ENCODE measurements around the gene BCL6B. TPM values are rescaled to one million over a fixed set of nuclear protein-coding genes. Genes with fewer than 3 reads are reported as not detected.
"Not testable (repeated sequence)": the region's sequence is repeated elsewhere in the genome, so short reads cannot be mapped to it uniquely, and the experiment has no call there.

Gene BCL6B, protein sequence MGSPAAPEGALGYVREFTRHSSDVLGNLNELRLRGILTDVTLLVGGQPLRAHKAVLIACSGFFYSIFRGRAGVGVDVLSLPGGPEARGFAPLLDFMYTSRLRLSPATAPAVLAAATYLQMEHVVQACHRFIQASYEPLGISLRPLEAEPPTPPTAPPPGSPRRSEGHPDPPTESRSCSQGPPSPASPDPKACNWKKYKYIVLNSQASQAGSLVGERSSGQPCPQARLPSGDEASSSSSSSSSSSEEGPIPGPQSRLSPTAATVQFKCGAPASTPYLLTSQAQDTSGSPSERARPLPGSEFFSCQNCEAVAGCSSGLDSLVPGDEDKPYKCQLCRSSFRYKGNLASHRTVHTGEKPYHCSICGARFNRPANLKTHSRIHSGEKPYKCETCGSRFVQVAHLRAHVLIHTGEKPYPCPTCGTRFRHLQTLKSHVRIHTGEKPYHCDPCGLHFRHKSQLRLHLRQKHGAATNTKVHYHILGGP
- 1 to 10 TPM; 1.4 to 2.0 TPM for total RNA-seq

DNA sequence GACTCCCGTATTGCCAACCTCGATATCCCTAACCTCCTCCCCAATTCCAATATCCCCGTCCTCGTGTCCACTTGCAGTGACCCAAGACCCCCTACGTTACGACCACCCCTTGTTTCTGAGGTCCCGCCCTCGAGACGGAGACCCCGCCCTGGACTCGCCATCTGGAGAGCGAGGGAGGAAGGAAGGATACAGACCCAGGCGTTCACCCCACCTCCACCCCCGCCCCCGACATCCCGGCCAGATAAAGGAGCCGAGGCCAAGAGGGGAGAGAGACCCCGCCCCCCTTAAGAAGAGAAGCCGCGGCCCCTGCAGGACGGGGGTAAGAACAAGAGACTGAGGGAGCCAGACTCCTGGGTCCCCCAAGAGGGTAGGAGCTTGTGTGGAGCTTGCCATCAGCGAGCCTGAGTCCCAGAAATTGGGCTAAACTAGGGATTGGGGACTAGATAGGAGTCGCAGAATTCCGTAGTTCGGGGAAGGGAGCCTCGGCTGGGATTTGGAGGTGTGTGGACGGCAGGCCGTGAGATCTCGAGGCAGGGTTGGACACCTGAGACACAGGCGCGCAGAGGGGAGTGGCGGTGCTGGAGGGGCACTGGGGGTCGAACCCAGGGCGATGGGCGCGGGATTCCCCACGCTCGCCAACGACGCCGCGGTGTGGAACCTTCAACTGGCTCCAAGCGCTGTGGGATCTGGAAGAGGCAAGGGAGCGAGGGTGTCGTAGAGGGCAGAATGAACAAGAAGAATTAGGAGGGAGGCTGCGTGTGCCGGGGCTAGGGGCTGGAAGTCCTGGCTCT, at the start of gene BCL6B:
Gene BCL6B (plus strand): TSS at position 270 of the 791 bp plus-strand sequence. CDS start 622 bp downstream, outside the sequence.
- ATAC-seq (replicated peaks in 1 of 2) (no peak), DNase-seq (no peak)
- Mint-ChIP-seq H3K27me3 (ENCODE audit: low read depth) (no peaks in the 10 kb centered on the region), H3K9me3 (no peaks in the 10 kb centered on the region), H3K36me3 (ENCODE audit: insufficient read depth in 2 of 2) (no peaks in the 10 kb centered on the region), H3K27ac (peak within 1 kb of the TSS; percentile 55), H3K4me3 (peak within 1 kb of the TSS; percentile 76 to 83), H3K4me1 (ENCODE audit: low read depth) (peaks cover 48% of the 10 kb centered on the region)

DNA sequence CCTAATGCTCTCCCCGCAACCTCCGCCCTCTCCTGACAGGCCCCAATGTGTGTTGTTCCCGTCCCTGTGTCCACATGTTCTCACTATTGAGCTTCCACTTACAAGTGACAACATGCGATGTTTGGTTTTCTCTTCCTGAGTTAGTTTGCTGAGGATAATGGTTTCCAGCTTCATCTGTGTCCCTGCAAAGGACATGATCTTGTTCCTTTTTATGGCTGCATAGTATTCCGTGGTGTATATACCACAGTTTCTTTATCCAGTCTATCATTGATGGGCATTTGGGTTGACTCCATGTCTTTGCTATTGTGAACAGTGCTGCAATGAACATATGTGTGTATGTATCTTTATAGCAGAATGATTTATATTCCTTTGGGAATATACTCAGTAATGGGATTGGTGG, 43.4 kb upstream of the BCL6B start:
- not testable (repeated sequence) for H3K9me3 Mint-ChIP-seq; DNase-seq; H3K4me1 Mint-ChIP-seq (ENCODE audit: low read depth); H3K27me3 Mint-ChIP-seq (ENCODE audit: low read depth); H3K36me3 Mint-ChIP-seq (ENCODE audit: insufficient read depth in 2 of 2); H3K27ac Mint-ChIP-seq; ATAC-seq (replicated peaks in 1 of 2); H3K4me3 Mint-ChIP-seq

DNA sequence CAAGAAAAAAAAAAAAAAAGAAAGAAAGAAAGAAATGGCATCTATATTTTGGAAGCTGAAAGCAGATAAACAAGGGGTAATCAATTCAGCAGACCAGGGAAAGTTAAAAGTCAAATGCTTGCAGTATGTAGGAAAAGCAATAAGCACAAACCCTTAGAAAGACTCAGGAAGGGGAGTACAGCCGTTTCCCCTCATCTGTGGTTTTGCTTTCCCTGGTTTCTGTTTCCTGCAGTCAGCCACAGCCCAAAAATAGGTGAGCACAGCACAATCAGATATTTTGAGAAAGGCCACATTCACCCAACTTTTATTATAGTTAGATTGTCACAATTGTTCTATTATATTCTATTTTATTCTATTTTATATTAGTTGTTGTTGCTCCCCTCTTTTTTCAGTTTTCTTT, 41.4 kb upstream of the BCL6B start:
- Mint-ChIP-seq H3K4me1 (ENCODE audit: low read depth) (peaks cover 5% of the 10 kb centered on the region), H3K27ac (no peak overlapping the region), H3K27me3 (ENCODE audit: low read depth) (no peaks in the 10 kb centered on the region), H3K4me3 (no peak overlapping the region), H3K36me3 (ENCODE audit: insufficient read depth in 2 of 2) (no peaks in the 10 kb centered on the region), H3K9me3 (no peaks in the 10 kb centered on the region)
- DNase-seq (no peak), ATAC-seq (replicated peaks in 1 of 2) (no peak)

DNA sequence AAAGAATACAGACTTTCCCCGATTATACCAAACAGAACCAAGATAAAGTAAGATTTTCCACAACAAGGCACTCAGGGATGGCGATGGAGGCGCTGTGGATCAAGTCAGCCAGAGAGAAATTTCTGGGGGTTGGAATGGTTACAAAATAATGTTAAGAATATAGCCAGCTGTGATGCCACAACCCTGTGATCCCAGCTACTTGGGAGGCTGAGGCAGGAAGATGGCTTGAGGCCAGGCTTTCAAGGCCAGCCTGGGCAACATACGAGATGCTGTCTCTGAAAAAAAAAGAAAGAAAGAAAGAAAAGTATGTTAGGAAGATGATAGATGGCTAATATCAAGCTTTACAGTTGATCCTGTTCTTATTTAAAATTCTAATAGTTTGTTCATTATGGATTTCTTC, 37.6 kb upstream of the BCL6B start:
- Mint-ChIP-seq H3K27ac (peak overlapping the region; percentile 10), H3K27me3 (ENCODE audit: low read depth) (no peaks in the 10 kb centered on the region), H3K4me3 (no peak overlapping the region), H3K4me1 (ENCODE audit: low read depth) (peaks cover 5% of the 10 kb centered on the region), H3K36me3 (ENCODE audit: insufficient read depth in 2 of 2) (no peaks in the 10 kb centered on the region), H3K9me3 (no peaks in the 10 kb centered on the region)
- ATAC-seq (replicated peaks in 1 of 2) (no peak), DNase-seq (no peak)

DNA sequence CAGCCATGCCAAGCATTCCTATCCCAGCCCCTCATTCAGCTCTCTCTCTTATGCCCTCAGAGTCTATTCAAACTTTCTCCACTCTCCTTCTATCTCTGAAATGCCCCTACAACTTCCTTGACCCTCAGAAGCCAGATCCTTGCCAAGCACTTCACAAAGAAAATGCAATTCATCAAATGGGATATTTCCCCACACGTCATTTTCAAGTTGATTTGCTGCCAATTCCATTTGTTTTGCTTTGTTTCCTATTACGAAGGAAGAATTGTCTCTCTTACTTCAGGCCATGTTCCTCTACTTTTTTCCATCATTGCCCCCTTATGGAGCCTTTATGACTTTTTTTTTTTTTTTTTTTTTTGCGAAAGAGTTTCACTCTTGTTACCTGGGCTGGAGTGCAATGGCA, 36.2 kb upstream of the BCL6B start:
- H3K4me3 Mint-ChIP-seq: no peak overlapping the region
- no peak for ATAC-seq (replicated peaks in 1 of 2)
- H3K27me3 Mint-ChIP-seq (ENCODE audit: low read depth): no peaks in the 10 kb centered on the region
- no peaks in the 10 kb centered on the region for H3K36me3 Mint-ChIP-seq (ENCODE audit: insufficient read depth in 2 of 2)
- no peak for DNase-seq
- H3K4me1 Mint-ChIP-seq (ENCODE audit: low read depth): no peaks in the 10 kb centered on the region
- H3K27ac Mint-ChIP-seq: no peak overlapping the region
- no peaks in the 10 kb centered on the region for H3K9me3 Mint-ChIP-seq

DNA sequence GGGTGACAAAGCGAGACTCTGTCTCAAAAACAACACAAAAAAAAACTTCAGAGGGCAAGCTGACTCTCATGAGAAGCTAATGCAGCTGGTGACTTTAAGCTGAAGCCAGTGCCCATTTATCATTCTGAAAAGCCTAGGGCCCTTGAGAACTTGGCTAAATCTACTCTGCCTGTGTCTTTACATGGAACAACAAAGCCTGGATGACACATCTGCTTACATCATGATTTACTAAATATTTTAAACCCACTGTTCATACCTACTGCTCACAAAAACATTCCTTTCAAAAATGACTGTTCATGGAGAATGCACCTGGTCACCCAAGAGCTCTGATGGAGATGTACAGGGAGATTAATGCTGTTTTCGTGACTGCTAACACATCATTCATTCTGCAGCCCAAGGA, 33.1 kb upstream of the BCL6B start:
- Mint-ChIP-seq H3K36me3 (ENCODE audit: insufficient read depth in 2 of 2) (no peaks in the 10 kb centered on the region), H3K4me3 (no peak overlapping the region), H3K9me3 (no peaks in the 10 kb centered on the region), H3K27ac (no peak overlapping the region), H3K4me1 (ENCODE audit: low read depth) (no peaks in the 10 kb centered on the region), H3K27me3 (ENCODE audit: low read depth) (no peaks in the 10 kb centered on the region)
- no peak for ATAC-seq (replicated peaks in 1 of 2)
- DNase-seq: no peak

DNA sequence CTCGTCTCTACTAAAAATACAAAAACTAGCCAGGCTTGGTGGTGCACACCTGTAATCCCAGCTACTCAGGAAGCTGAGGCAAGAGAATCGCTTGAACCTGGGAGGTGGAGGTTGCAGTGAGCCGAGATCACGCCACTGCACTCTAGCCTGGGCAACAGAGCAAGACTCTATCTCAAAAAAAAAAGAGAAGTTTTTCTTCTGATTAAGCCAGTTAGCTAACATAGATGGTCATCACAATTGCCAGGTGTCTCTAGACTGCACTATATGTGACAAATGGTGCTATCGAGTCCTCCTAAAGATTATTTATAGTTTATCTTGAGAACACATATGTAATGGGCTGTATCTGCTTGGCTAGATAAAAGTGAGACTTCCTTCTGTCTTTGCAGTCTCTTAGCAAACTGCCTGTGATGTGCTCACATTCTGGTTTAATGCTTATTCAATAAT, 29.2 kb upstream of the BCL6B start:
- not testable (repeated sequence) for H3K9me3 Mint-ChIP-seq; H3K4me3 Mint-ChIP-seq; H3K36me3 Mint-ChIP-seq (ENCODE audit: insufficient read depth in 2 of 2); H3K27ac Mint-ChIP-seq; H3K27me3 Mint-ChIP-seq (ENCODE audit: low read depth); DNase-seq; H3K4me1 Mint-ChIP-seq (ENCODE audit: low read depth); ATAC-seq (replicated peaks in 1 of 2)

DNA sequence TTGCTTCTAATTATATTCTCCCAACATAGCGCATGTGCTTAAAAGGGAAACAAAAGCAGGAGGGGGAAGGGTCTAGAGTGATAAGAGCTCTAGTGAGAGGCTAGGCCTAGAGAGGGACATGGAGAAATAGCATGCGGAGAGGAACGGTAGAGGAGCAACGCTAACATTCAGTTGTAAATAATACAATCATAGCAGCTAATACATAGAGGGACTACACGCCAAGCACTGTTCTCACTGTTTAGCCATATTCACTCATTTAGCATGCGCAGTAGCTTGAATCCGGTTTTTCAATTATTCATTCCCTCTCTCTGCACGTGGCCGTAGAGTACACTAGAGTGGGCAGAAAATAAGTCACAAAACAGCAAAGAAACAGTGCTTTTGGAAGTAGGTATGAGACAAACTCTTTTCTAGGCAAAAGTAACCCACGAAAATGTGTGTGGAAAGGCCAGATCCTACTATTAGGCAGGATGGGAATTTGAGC, 28.7 kb upstream of the BCL6B start:
- peaks cover 6 to 8% of the 10 kb centered on the region in 2 donors for H3K36me3 Mint-ChIP-seq (ENCODE audit: insufficient read depth in 2 of 2)
- ATAC-seq (replicated peaks in 1 of 2) (no peak), DNase-seq (no peak)
- no peak overlapping the region for H3K27ac Mint-ChIP-seq
- H3K27me3 Mint-ChIP-seq (ENCODE audit: low read depth): no peaks in the 10 kb centered on the region
- no peak overlapping the region for H3K4me3 Mint-ChIP-seq
- H3K4me1 Mint-ChIP-seq (ENCODE audit: low read depth): peaks cover 5% of the 10 kb centered on the region
- no peaks in the 10 kb centered on the region for H3K9me3 Mint-ChIP-seq

DNA sequence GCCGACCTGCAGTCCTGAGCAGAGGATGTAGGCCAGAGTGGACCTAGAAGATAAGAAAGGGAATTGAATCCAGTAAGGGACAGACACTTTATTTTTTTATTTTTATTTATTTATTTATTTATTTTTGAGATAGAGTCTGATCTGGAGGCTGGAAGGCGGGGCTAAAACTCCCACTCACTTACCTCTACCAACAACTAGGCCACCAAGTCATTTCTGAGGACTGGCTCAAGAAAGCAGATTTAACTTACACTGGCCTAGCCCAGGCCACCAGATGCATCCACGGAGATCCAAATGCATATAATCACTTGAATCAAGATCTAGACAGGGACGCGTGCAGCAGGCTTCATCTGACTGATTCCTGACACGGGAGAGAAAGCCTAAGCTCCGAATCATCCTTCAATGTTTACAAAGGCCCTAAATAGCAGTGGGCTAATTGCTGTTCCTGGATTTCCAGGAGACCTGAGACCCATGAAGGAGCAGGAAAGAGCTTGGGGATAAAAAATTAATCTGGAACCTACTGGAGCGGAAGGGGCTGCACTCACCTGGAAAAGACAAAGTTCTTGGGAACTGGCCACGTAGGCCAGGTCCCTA, 28.1 kb upstream of the BCL6B start:
- Mint-ChIP-seq H3K27ac (no peak overlapping the region), H3K4me1 (ENCODE audit: low read depth) (peaks cover 5% of the 10 kb centered on the region), H3K9me3 (no peaks in the 10 kb centered on the region), H3K27me3 (ENCODE audit: low read depth) (no peaks in the 10 kb centered on the region), H3K4me3 (no peak overlapping the region), H3K36me3 (ENCODE audit: insufficient read depth in 2 of 2) (peaks cover 6 to 8% of the 10 kb centered on the region in 2 donors)
- ATAC-seq (replicated peaks in 1 of 2): no peak
- no peak for DNase-seq

DNA sequence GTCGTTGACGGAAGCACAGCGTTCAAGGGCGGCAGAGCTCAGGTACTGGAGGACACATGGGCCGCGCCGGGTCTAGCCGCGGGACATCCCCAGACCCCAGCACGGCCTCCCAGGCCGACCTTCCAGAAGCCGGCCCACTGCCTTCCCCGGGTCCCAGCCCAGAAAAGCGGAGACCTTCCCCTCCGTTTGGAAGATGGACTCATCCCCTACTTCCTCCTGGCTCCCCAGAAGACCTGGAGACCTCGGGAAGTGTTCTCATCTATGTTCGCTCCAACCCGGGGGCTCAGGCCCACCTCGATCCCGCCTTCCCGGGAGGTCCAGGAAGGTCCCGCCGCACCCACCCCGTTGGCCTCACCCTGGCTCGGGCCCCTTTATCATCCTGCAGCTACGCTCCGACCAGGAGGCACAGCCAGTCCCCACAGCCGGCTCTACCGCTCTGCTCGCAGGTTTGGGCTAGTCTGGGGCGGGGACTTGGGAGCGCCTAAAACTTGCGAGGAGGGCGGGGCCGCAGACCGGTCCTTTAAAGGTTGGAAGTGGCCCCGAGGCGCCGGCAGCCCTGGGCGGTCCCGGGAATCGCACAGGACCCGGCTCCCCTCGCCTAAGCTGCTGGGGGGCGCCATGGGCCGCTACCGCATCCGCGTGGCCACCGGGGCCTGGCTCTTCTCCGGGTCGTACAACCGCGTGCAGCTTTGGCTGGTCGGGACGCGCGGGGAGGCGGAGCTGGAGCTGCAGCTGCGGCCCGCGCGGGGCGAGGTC, 27.2 kb upstream of the BCL6B start, which contains the start of gene ALOX12:
Gene ALOX12 (plus strand): TSS at position 550 of the 756 bp plus-strand sequence. CDS start 69 bp downstream, at position 619.
- Mint-ChIP-seq H3K27ac (no peak within 1 kb of the TSS), H3K4me3 (no peak within 1 kb of the TSS), H3K36me3 (ENCODE audit: insufficient read depth in 2 of 2) (peaks cover 6 to 8% of the 10 kb centered on the region in 2 donors), H3K27me3 (ENCODE audit: low read depth) (no peaks in the 10 kb centered on the region), H3K4me1 (ENCODE audit: low read depth) (peaks cover 5% of the 10 kb centered on the region), H3K9me3 (no peaks in the 10 kb centered on the region)
- no peak for DNase-seq
- no peak for ATAC-seq (replicated peaks in 1 of 2)

DNA sequence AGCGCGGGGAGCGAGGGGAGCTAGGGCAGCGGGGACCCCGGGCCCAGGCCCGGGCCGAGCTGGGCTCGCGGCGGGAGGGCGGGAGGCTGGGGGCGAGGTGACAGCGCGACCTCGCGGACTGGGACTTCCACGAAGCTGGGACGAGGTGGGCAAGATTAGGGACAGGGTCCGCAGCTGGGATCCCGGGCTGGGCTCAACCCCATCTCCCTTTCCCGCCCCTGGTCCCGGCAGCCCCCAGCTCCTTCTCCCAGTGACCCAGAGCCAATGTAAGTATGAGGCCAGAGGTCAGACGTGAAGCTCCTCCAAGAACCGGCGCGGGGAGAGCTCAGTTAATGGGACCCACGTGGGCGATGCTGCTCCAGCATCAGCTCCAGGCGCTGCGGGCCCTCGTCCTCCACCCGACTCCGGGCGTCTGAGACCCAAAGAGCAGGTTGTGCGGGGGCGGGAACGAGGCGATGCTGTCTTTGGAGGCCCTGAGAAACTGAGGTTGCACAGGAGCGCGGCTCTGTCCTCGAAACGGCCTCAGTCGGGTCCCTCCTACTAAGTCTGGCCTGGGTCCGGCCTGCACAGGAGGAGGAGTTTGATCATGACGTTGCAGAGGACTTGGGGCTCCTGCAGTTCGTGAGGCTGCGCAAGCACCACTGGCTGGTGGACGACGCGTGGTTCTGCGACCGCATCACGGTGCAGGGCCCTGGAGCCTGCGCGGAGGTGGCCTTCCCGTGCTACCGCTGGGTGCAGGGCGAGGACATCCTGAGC, 26.4 kb upstream of the BCL6B start:
- DNase-seq (no peak), ATAC-seq (replicated peaks in 1 of 2) (no peak)
- H3K4me3 Mint-ChIP-seq: no peak overlapping the region
- no peaks in the 10 kb centered on the region for H3K9me3 Mint-ChIP-seq
- no peaks in the 10 kb centered on the region for H3K27me3 Mint-ChIP-seq (ENCODE audit: low read depth)
- H3K4me1 Mint-ChIP-seq (ENCODE audit: low read depth): peaks cover 5% of the 10 kb centered on the region
- H3K36me3 Mint-ChIP-seq (ENCODE audit: insufficient read depth in 2 of 2): peaks cover 6 to 11% of the 10 kb centered on the region in 2 donors
- H3K27ac Mint-ChIP-seq: no peak overlapping the region

DNA sequence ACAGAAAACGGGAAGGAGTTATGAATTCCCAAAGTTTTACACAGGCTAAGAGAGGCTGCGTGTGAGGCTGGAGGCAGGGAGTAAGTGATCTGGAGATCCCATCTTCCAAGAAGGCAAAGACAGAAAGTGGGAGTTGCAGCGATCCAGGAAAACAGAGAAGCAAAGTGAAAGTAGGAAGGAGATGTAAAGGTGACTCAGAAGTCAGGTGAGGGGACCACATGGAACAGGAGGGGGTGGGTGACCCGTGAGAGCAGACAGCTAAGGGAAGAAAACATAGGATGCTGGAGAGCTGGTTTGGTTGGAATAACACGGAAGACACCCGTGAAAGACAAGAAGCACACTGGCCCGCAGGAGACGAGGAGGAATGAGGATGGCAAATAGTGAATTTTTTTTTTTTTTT, 25.7 kb upstream of the BCL6B start:
- ATAC-seq (replicated peaks in 1 of 2) (no peak), DNase-seq (no peak)
- Mint-ChIP-seq H3K4me3 (no peak overlapping the region), H3K36me3 (ENCODE audit: insufficient read depth in 2 of 2) (peaks cover 9 to 15% of the 10 kb centered on the region in 2 donors), H3K27me3 (ENCODE audit: low read depth) (no peaks in the 10 kb centered on the region), H3K9me3 (no peaks in the 10 kb centered on the region), H3K4me1 (ENCODE audit: low read depth) (peaks cover 5% of the 10 kb centered on the region), H3K27ac (no peak overlapping the region)

Measured in activated T-cell treated with anti-CD3 and anti-CD28 coated beads, Interleukin-2, amount 50 U/mL, for 72 hours (primary cell).